CD14-positive monocyte (primary cell): ENCODE data around the gene ANKRD49. TPM values are rescaled to one million over a fixed set of nuclear protein-coding genes. Genes with fewer than 3 reads are reported as not detected.

Source experiments
- DNase-seq, 3 donors: peaks; one replicate each; pipeline ENCODE4 v3.0.0-alpha.2; 2011 to 2022
- H2AFZ ChIP-seq: 2 replicates; pipeline ENCODE4 v1.6.0; 2012; ENCODE audit warnings: mild to moderate bottlenecking, low read depth, low read length, inconsistent platforms; ENCODE audit not compliant: insufficient read depth, poor library complexity, severe bottlenecking
- H3K27ac ChIP-seq, 2 donors: 1 replicate in 1 of 2; 2 replicates in 1 of 2; pipeline ENCODE4 v1.5.1; 2012 to 2013; ENCODE audit warnings: low read length in 2 of 2, control low read depth in 1 of 2, inconsistent platforms in 1 of 2, low read depth in 1 of 2, mild to moderate bottlenecking in 1 of 2
- H3K27me3 ChIP-seq, 2 donors: one replicate each; pipeline versions ENCODE4 v1.6.0 to v1.6.1; 2011 to 2013; ENCODE audit warnings: low read length in 2 of 2; ENCODE audit not compliant: control insufficient read depth in 2 of 2, insufficient read depth in 2 of 2
- H3K36me3 ChIP-seq, 2 donors: replicated peaks in 1 of 2; 1 replicate in 1 of 2; 2 replicates in 1 of 2; pipeline versions ENCODE4 v1.5.1 to v1.6.1; 2012 to 2013; ENCODE audit warnings: low read length in 2 of 2, control low read depth in 1 of 2, inconsistent platforms in 1 of 2, mild to moderate bottlenecking in 1 of 2; ENCODE audit not compliant: insufficient read depth in 2 of 2, control insufficient read depth in 1 of 2
- H3K4me1 ChIP-seq, 2 donors: 1 replicate in 1 of 2; 2 replicates in 1 of 2; pipeline versions ENCODE4 v1.5.1 to v1.6.1; 2012 to 2013; ENCODE audit warnings: low read length in 2 of 2, control low read depth in 1 of 2, inconsistent platforms in 1 of 2, mild to moderate bottlenecking in 1 of 2, moderate library complexity in 1 of 2; ENCODE audit not compliant: insufficient read depth in 2 of 2, control insufficient read depth in 1 of 2
- H3K4me2 ChIP-seq: replicated peaks from 2 replicates; pipeline ENCODE3; 2012; ENCODE audit warnings: low read length, moderate library complexity, mild to moderate bottlenecking; ENCODE audit not compliant: poor library complexity, severe bottlenecking; ENCODE audit errors: extremely low read depth
- H3K4me3 ChIP-seq, 3 experiments: fragments of 200-600 bp in 1 of 3; sonication (generic) in 1 of 3; replicated peaks in 1 of 3; 1 replicate in 2 of 3; 2 replicates in 1 of 3; pipeline ENCODE4 v1.5.1; 2011 to 2013; ENCODE audit warnings: low read length in 3 of 3, mild to moderate bottlenecking in 3 of 3, control low read depth in 2 of 3, low read depth in 2 of 3, inconsistent platforms in 1 of 3, moderate library complexity in 1 of 3
- H3K79me2 ChIP-seq: 2 replicates; pipeline ENCODE4 v1.6.0; 2012; ENCODE audit warnings: mild to moderate bottlenecking, control low read depth, inconsistent platforms, low read length, moderate library complexity; ENCODE audit not compliant: insufficient read depth
- H3K9ac ChIP-seq: 2 replicates; pipeline ENCODE4 v1.6.0; 2017; ENCODE audit warnings: low read length, mild to moderate bottlenecking; ENCODE audit not compliant: insufficient read depth, poor library complexity, severe bottlenecking
- H3K9me3 ChIP-seq, 2 donors: replicated peaks in 1 of 2; 1 replicate in 1 of 2; 2 replicates in 1 of 2; pipeline versions ENCODE4 v1.5.1 to v1.6.1; 2012 to 2013; ENCODE audit warnings: low read length in 2 of 2, control low read depth in 1 of 2; ENCODE audit not compliant: control insufficient read depth in 1 of 2, insufficient read depth in 1 of 2
- H4K20me1 ChIP-seq: 2 replicates; pipeline ENCODE4 v1.6.0; 2012; ENCODE audit warnings: mild to moderate bottlenecking, low read length, control low read depth, moderate library complexity; ENCODE audit not compliant: insufficient read depth
- H3K27ac Mint-ChIP-seq, 7 donors: one replicate each; pipeline ENCODE4 v1.8.0; 2020; ENCODE audit warnings: mild to moderate bottlenecking in 7 of 7, mixed read lengths in 7 of 7, moderate library complexity in 6 of 7, inconsistent platforms in 2 of 7
- H3K27me3 Mint-ChIP-seq, 3 donors: one replicate each; pipeline ENCODE4 v1.8.0; 2021 to 2022; ENCODE audit warnings: low read depth in 3 of 3, mild to moderate bottlenecking in 3 of 3, mixed read lengths in 3 of 3, moderate library complexity in 3 of 3, inconsistent platforms in 1 of 3
- H3K36me3 Mint-ChIP-seq, 2 donors: one replicate each; pipeline ENCODE4 v1.8.0; 2020; ENCODE audit warnings: mixed read lengths in 2 of 2, inconsistent platforms in 1 of 2, mild to moderate bottlenecking in 1 of 2
- H3K4me1 Mint-ChIP-seq: one replicate; pipeline ENCODE4 v1.8.0; 2020; ENCODE audit warnings: mild to moderate bottlenecking, mixed read lengths
- H3K4me3 Mint-ChIP-seq, 2 donors: one replicate each; pipeline ENCODE4 v1.8.0; 2020; ENCODE audit warnings: mild to moderate bottlenecking in 2 of 2, mixed read lengths in 2 of 2, moderate library complexity in 1 of 2
- H3K9me3 Mint-ChIP-seq, 7 donors: one replicate each; pipeline ENCODE4 v1.8.0; 2020 to 2022; ENCODE audit warnings: mixed read lengths in 7 of 7, mild to moderate bottlenecking in 6 of 7, moderate library complexity in 6 of 7, inconsistent platforms in 2 of 7
- CTCF ChIP-seq: fragments of 200-600 bp; IDR thresholded peaks from one replicate; pipeline ENCODE4 v1.8.0; 2022; ENCODE audit warnings: antibody characterized with exemption, mild to moderate bottlenecking
- WGBS: methylation state at CpG from one replicate; pipeline ENCODE4 v1.1.5; 2013; ENCODE audit warnings: missing lambda C conversion rate; ENCODE audit not compliant: insufficient coverage; 5-methylcytosine and 5-hydroxymethylcytosine counted together
- intact Hi-C, 2 donors: fragments of 100-400 bp; cut with micrococcal nuclease; formaldehyde crosslinking; loops; one replicate each; pipeline versions ENCODE4 v1.15.0 to v1.15.1; 2023
- polyA plus RNA-seq, 3 donors: library from polyadenylated mRNA; depleted of rRNA in 1 of 3; unstranded in 2 of 3; stranded (reverse) in 1 of 3; fragments of 300-500 nt in 2 of 3; fragments of >200 nt in 1 of 3; fragmentation: Illumina TruSeq in 2 of 3; gene quantifications; 1 replicate in 2 of 3; 2 replicates in 1 of 3; pipeline ENCODE4 v1.2.3, GENCODE V29; 2012 to 2021

The ANKRD49 gene
- polyA plus RNA-seq, 3 donors = 12.0 to 13.1 (median 12.8) TPM

GRCh38 chr11:94455861-94456260 lies 37.9 kb upstream of the ANKRD49 start:
- no peak overlapping the region for H3K27ac Mint-ChIP-seq
- Histone ChIP-seq H3K4me2 (no peak overlapping the region), H3K27ac (no peak overlapping the region), H2AFZ (no peak overlapping the region), H3K9ac (no peak overlapping the region), H3K79me2 (no peaks in the 10 kb centered on the region), H3K4me3 (no peak overlapping the region), H3K27me3 (no peaks in the 10 kb centered on the region), H3K9me3 (no peaks in the 10 kb centered on the region), H3K36me3 (peaks cover 26 to 79% of the 10 kb centered on the region in 2 donors), H3K4me1 (peaks cover 0 to 5% of the 10 kb centered on the region in 2 donors), H4K20me1 (no peaks in the 10 kb centered on the region)
- peaks cover 0 to 3% (median 0%) of the 10 kb centered on the region in 7 donors for H3K9me3 Mint-ChIP-seq
- H3K36me3 Mint-ChIP-seq = peaks cover 43 to 58% of the 10 kb centered on the region in 2 donors
- intact Hi-C loops = no loop called here
- H3K4me1 Mint-ChIP-seq = peaks cover 4% of the 10 kb centered on the region
- 100% methylated on average over 1 of the region's 1 CpG for WGBS
- peaks cover 0 to 2% (median 0%) of the 10 kb centered on the region in 3 donors for H3K27me3 Mint-ChIP-seq
- no peak for TF ChIP-seq CTCF
- no peak overlapping the region for H3K4me3 Mint-ChIP-seq
- DNase-seq = no peak

- no peak overlapping the region for H3K4me3 ChIP-seq
- H3K4me2 ChIP-seq = peak overlapping the region; percentile 11
- peak overlapping the region; percentile 12 for H2AFZ ChIP-seq
- peaks cover 29 to 91% of the 10 kb centered on the region in 2 donors for H3K36me3 ChIP-seq
- intact Hi-C loops = no loop called here
- no peak for DNase-seq
- Mint-ChIP-seq H3K27me3 (peaks cover 0 to 2% (median 0%) of the 10 kb centered on the region in 3 donors), H3K27ac (peak overlapping the region in 2 of 7 donors; percentile 53 to 64), H3K4me3 (no peak overlapping the region), H3K4me1 (peaks cover 4% of the 10 kb centered on the region), H3K36me3 (peaks cover 51 to 70% of the 10 kb centered on the region in 2 donors), H3K9me3 (peaks cover 0 to 3% (median 0%) of the 10 kb centered on the region in 7 donors)
- H3K79me2 ChIP-seq = no peaks in the 10 kb centered on the region
- no peaks in the 10 kb centered on the region for H3K27me3 ChIP-seq
- peak overlapping the region in 1 of 2 donors; percentile 24 for H3K27ac ChIP-seq
- WGBS = 0% methylated on average over 1 of the region's 4 CpGs
- H3K4me1 ChIP-seq = peaks cover 0 to 5% of the 10 kb centered on the region in 2 donors
- no peak overlapping the region for H3K9ac ChIP-seq
- no peaks in the 10 kb centered on the region for H3K9me3 ChIP-seq
- H4K20me1 ChIP-seq = no peaks in the 10 kb centered on the region
- no peak for TF ChIP-seq CTCF
These were observed 36.4 kb upstream of the ANKRD49 start for GRCh38 chr11:94457118-94458029.
